Skin epidermis (tissue), 12 donors: ENCODE results near the gene CDHR1.

ENCODE experiments used
- H3K27ac ChIP-seq, 21 experiments: fragments of 200-600 bp; sonication (generic) in 11 of 21; one replicate each; pipeline ENCODE4 v1.5.0; 2020; ENCODE audit warnings: mild to moderate bottlenecking in 3 of 21, inconsistent platforms in 2 of 21, moderate library complexity in 2 of 21
- H3K4me3 ChIP-seq, 7 experiments: fragments of 200-600 bp; sonication (generic) in 2 of 7; one replicate each; pipeline ENCODE4 v1.5.0; 2020; ENCODE audit warnings: inconsistent platforms in 2 of 7, mild to moderate bottlenecking in 2 of 7, moderate library complexity in 1 of 7

CDHR1 gene

DNA sequence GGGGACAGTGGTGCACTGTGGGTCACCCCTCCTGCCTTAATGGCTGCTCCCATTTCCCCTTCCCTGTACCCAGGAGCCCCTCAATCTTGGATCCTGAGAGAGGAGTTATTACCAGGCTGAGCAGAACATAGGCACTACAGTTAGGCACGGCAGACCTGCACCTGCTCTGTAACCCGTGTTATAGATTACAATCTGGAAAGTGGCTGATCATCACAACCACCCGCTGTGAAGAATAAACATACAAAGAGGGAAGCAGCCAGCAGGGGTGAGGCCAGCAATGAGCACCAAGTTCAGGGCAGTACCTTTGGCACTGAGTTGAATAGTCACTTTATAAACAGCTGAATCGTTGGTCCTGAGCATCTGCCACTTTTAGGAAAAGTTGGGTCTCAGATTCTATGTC, 1.7 kb downstream of the CDHR1 start:
- no peak overlapping the region for H3K27ac ChIP-seq
- H3K4me3 ChIP-seq, result peak overlapping the region in 1 of 7 experiments; percentile 30

DNA sequence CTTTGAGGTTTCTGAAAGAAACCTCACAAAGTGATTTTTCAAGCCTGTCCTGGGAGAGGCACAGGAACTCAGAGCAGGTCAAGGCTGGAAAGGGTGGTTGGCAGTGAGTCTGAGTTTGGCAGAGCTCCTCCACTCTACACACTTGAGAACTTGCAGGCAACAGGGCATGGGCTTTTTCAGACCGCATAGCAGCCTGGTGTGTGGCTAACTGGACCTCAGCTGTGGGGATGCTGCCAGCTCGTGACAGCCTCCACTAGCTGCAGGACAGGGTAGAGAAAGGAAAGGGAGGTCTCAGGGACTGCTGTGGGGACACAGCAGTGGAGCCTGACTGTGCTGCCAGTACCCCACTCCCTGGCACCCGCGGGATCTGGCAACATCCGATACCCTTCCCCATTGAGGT, 2.6 kb downstream of the CDHR1 start:
- H3K27ac ChIP-seq, result no peak overlapping the region
- no peak overlapping the region for H3K4me3 ChIP-seq

DNA sequence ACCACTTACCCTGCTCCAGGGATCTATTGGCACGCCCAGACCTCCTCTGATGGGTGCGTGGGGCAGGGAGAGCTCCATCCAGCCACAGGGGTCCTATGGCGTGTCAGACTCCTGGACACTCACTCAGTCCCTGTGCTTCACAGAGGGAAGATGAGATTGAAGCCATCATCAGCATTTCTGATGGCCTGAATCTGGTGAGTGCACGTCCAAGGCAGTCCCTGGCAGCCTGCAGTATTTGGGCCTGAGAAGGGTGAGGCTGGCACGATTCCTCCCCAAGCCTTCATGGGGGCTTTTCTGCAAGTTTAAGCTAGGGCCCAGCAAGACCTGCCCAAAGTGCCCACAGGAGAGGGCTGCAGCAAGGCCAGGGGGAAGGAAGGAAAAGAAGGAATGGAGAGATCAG, 3.3 kb downstream of the CDHR1 start:
- no peak overlapping the region for H3K27ac ChIP-seq

DNA sequence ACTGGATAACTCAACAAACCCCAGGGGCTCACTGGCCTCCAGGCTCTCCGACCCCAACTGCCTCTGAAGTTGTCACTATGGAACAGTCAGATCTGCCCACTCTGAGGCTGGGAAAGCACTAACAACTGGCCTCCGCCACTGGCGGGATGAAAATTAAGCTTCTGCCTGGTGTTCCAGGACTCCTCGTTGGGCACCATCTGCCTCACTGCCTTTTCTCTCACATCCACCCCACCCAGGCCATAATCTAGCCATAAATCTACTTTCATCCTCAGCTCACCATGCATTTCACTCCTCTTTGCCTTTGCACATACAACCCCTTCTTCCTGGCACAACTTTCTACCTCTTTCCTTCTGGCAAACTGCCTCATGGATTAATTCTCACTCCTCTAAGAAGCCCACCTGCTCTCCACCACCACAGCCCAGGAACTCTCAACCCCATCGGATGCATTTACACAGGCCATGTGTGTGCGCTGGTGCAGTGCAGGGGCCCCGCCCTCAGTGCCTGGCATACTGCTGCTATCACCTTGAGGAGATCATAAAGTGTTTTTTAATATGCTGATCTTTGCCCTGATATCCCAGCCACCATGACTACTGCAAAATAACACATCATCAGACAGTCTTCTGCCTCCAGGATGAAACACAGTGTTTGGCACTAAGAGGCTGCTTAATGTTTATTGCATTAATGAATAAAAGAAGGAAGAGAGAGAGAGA, 4.0 kb downstream of the CDHR1 start:
- H3K27ac ChIP-seq, result no peak overlapping the region
- H3K4me3 ChIP-seq, result no peak overlapping the region

More for the DNA sequence above, 3.3 kb downstream of the CDHR1 start:
- H3K4me3 ChIP-seq, result no peak overlapping the region

DNA sequence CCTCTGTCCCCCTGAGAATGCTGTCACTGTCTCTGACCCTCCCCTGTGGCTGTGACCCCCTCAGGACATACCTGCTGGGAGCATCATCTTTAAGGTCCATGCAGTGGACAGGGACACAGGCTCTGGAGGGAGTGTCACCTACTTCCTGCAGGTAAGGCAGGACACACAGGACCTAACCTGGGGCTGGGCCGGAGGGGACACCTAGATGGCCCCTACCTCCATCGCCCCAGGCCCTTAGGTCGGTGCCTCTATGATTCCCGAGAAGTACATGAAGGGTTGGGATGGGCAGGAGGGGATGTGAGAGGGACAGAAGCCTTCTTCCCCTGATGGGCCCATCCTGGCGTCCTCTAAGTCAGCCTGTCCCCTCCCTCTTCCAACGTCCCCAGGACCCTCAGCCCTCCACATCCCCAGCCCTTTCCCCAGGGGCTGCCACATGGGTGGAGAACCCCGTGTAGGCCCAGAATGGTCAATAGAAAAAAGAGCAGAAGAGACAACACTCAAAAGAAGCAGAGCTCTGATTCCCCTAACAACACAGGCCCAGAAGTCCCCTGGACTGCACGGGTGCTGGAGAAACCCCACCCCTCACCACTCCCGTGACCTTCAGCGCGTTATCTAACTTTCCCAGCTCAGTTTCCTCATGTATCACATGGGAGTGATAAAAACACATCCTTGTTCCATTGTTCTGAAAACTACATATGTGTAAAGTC, 6.4 kb downstream of the CDHR1 start:
- Histone ChIP-seq H3K27ac (no peak overlapping the region), H3K4me3 (no peak overlapping the region)

DNA sequence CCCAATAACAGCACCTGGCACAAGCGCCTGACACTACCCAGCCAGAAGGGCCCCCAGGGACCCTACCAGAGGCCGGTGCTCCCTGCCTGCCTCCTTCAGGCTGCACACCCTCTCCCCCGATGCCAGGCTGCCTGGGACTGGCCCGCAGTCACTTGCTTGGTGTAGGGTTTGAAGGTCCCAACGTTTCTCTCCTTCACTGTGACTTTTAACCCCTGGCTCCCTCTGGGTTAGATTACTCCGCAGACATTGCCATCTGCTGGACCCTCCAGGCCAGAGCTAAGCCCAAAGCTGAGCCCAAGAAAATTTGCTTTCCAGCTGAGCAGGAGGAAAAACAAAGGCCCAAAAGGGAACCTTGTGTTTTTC, 6.9 kb downstream of the CDHR1 start:
- Histone ChIP-seq H3K27ac (no peak overlapping the region), H3K4me3 (no peak overlapping the region)

DNA sequence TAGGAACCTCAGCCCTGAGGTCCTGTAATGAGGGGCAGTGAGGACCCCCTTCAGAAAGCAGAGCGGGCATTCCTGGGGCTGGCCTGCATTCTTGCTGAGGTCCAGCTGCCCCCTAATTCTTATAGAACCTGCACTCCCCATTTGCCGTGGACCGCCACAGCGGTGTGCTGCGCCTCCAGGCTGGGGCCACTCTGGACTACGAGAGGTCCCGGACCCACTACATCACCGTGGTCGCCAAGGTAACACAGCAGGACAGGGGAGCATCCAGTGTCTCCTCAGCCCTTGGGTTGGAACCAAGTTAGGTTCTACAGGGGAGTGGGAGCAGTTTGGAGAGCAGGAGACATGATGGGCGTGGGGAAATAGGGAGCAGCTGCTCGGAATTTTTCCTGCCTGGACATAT, 7.3 kb downstream of the CDHR1 start:
- no peak overlapping the region for H3K4me3 ChIP-seq
- no peak overlapping the region for H3K27ac ChIP-seq

DNA sequence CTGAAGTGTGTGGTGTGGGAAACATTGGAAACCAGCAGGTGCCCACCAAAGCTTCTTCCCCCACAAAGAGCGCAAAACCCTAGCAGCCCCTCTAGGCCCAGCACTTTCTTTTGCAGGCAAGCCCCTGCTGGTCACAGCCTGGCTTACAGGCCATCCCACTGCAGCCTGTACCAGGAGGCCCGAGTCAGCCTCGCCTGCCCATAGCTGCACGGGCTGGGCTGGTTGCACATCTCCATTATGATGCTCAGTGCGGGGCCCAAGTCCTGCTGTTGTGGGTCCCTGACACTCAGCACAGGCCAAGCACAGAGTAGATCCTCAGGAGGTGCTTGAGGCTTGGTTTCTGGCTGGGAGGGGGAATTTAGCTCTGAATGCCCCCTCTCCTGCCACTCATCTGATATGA, 8.0 kb downstream of the CDHR1 start:
- Histone ChIP-seq H3K4me3 (no peak overlapping the region), H3K27ac (no peak overlapping the region)

DNA sequence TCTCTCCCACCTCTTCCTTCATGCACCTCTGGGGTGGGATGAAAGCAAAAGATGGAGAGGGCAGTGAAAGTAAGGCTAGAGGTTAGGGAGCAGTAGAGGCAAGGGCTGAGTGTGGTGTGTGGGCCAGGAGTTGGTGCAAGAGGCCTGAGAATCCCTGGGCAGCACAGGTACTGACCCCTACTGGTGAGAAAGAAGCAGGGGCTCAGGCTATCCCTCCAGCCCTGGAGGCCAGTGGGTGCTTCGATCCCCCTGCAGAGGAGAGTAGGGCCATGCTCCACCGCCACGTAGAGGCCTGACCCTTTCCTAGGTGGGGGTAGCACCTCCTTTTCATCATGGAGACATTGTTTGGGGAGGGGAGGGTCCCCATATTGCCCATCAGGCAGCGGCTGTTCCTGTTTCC, 9.8 kb downstream of the CDHR1 start:
- Histone ChIP-seq H3K27ac (no peak overlapping the region), H3K4me3 (no peak overlapping the region)

DNA sequence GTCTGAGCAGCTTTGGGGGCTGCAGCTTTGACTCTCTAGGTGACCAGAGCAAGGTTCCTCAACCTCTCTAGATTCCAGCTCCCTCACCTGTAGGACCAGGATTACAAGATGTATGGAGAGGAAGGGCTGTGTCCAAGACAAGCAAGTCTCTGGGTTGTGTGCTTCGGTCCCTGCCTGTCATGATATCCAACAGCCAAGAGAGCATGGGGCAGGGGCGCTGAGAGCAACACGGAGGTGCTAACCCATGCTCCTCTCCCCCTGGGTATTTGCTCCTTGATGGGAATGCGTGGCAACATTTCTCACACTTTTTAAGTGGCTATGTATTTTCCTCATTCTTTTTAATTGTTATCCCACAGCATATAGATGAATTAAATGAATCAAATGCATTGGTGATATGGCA, 10.3 kb downstream of the CDHR1 start:
- H3K4me3 ChIP-seq, result no peak overlapping the region
- no peak overlapping the region for H3K27ac ChIP-seq

DNA sequence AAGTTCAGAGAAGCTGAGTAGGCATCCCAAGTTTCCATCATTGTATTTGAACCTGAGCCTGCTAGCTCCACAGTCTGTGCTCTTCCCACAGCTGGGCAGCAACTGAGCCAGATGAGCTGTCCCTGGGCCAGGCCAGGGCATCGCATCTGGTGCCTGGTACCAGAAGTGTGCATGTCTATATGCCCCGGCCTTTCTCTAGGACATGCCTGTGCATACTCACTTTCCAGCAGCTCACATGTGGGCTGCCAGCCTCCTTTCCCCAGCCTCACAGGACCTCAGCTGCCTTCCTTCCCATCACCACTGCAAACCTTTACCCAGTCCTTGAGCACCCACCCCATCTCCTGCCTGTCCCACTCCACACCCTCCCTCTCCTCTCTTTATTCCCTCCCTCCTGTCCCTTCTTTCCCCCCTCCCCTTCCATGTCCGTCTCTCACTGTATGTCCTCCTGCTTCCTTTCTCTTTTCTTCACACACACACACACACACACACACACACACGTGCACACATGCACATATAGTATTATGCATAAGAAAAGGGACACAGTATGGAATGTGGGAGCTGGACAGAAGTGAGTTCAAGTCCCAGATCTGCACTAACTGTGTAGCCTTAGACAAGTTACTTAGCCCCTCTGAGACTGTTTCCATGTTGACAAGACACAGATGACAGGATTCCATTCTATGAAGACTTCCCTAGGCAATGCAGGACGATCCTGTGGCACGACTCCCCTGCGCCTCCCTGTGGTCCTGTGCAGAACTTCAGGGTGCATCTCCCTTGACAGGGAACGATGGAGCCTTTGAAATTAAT, 10.9 kb downstream of the CDHR1 start:
- Histone ChIP-seq H3K4me3 (no peak overlapping the region), H3K27ac (no peak overlapping the region)

DNA sequence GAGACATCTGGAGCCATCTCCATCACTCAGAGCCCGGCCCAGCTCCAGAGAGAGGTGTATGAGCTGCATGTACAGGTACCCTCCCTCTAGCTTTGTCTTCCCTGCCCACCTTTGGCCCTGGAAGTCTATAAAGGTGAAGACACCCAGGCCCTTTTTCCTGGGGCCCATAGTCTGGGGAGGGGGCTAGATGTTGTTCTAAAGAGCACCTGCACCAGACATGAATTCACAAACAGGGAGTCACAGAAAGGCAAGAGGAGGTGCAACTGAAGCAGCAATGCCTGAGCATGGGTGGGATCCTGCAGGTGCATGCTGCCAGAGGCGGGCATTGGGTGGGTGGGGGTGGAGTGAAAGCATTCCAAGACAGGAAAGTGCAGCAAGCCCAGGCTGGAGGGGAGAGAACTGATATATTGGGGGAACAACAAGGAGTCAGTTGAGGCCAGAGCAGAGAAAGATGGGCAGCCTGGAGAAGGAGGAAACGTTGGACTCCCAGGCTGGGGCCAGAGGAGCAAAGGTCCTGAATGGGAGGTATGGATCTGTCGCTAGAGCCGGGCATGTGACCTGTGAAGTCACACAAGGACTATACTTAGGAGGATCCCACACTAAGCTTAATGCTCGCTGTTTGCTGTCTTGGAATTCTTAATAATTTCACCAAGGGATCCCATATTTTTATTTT, 11.7 kb downstream of the CDHR1 start:
- Histone ChIP-seq H3K4me3 (no peak overlapping the region), H3K27ac (no peak overlapping the region)

DNA sequence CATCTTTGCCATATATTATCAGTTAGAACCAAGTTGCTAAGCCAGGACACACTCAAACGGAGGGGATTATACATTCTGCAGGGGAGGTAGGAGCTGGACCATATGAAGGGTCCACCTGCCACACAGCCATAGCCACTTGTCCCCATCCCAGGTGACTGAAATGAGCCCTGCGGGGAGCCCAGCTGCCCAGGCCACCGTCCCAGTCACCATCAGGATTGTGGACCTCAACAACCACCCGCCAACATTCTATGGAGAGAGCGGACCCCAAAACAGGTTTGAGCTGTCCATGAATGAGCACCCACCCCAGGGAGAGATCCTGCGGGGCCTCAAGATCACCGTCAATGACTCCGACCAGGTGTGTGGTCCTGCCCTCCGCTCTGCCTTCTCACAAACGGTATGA, 13.7 kb downstream of the CDHR1 start:
- H3K4me3 ChIP-seq, result no peak overlapping the region
- H3K27ac ChIP-seq, result no peak overlapping the region

DNA sequence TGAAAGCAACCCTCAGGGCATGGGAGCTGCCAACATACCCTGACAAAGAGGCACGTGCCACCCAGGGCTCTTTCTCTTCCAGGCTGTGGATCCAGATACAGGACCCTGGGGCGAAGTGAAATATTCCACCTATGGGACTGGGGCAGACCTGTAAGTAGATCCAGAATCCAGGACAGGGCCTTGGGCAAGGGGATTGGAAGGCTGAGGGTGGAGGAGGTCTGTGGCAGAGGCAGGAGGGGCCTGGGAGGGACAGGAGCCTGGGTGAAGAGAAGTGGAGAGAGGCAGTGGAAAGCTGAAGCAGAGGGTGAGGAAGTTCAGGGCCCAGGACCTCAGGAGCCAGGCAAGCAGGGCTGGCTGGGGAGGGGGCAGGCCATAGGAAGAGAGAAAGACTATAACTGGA, 17.2 kb downstream of the CDHR1 start:
- Histone ChIP-seq H3K27ac (no peak overlapping the region), H3K4me3 (no peak overlapping the region)

DNA sequence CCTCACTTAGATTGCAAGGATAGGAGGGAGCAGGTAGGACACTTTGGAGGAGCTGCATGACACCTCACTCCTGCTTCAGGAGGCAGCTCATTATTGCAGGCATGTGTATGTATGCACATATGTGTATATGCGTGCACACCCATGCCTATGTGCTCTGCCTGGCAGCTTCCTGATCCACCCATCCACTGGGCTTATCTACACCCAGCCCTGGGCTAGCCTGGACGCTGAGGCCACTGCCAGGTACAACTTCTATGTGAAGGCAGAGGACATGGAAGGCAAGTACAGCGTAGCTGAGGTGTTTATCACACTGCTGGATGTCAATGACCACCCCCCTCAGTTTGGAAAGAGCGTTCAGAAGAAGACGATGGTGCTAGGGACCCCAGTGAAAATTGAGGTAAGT, 17.7 kb downstream of the CDHR1 start:
- Histone ChIP-seq H3K4me3 (no peak overlapping the region), H3K27ac (no peak overlapping the region)

DNA sequence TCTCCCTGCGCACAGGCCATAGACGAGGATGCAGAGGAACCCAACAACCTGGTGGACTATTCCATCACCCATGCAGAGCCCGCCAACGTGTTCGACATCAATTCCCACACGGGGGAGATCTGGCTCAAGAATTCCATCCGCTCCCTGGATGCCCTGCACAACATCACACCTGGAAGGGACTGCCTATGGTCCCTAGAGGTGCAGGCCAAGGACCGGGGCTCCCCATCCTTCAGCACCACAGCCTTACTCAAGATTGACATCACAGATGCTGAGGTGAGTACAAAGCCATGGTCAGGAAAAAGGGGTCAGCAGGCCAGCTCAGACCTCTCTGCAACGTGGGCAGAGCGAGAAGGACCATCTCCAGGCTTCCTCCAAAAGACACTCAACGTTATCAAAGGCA, 18.7 kb downstream of the CDHR1 start:
- Histone ChIP-seq H3K27ac (no peak overlapping the region), H3K4me3 (no peak overlapping the region)

DNA sequence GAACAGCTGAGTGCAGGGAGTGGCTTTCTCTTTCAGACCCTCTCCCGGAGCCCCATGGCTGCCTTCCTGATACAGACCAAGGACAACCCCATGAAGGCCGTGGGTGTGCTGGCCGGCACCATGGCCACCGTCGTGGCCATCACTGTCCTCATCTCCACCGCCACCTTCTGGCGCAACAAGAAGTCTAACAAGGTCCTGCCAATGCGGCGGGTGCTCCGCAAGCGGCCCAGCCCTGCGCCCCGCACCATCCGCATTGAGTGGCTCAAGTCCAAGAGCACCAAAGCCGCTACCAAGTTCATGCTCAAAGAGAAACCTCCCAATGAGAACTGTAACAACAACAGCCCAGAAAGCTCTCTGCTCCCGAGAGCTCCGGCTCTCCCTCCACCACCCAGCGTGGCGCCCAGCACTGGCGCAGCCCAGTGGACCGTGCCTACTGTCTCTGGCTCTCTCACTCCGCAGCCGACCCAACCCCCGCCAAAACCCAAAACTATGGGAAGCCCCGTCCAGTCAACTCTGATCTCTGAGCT, 19.8 kb downstream of the CDHR1 start:
- Histone ChIP-seq H3K4me3 (no peak overlapping the region), H3K27ac (no peak overlapping the region)

DNA sequence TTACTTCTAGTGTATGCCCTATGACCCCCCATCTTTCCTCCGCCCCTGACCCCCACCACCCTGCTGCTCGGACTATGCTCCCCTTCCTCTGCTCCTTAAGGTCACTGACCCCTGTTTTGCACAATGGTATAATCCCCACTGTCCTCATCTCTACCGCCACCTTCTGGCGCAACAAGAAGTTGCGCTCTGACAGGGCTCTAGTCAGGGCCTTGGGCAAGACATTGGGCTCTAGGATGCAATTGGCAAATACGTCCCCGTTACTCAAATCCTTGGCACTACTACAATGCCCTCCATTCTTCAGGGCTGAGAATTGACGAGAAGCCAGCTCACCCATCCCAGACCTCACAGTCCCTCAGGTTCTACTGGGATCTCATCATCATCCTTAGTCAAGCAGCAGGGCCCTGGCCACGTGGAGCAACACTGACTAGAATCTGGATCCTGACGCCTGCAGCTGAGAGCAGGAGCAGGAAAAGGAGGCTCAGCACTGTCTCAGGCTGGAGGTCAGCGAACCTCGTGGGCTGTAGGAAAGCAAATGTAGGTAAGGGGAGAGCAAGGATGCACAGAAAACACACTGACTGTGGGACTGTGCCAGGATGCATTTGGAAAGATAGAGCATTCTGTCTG, 20.4 kb downstream of the CDHR1 start:
- H3K4me3 ChIP-seq, result no peak overlapping the region
- no peak overlapping the region for H3K27ac ChIP-seq

DNA sequence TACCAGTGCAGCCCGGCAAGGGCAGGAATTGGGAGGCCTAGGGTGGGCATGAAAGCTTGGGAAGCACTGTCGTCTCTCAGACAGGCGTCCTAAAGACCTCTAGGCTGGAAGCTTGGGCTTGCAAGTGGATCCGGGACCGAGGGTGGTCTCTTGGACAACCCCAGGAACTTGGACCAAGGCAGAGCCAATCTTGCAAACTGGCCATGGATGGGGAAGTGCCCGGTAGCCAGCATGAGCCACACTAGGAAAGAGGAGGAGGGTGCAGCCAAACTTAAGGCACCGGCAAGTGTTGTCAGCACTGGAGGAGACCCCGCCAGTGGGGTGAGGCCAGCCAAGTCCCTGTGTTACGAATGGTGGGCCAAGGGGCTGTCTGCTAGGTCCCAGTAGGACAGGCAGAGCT, 22.5 kb downstream of the CDHR1 start:
- no peak overlapping the region for H3K27ac ChIP-seq
- H3K4me3 ChIP-seq, result no peak overlapping the region

DNA sequence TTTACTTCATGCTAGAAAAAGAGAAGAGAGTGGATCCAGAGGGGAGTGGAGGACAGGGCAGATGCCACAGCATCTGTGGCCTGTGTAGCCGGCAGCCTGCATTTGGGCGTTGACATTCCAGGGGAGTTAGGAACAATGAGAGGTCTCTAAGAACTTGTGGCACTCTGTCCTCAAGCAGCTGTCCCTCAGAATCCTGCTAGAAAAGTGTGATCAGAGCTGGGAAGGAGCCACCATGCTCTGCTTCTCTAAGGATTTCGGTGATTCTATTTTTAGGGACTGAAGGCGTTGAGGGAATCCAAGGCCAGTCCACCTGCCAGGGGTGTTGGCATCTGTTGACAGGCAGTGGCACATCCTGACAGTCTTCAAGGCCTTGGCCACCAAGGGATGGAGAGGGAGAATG, 23.4 kb downstream of the CDHR1 start:
- H3K27ac ChIP-seq, result no peak overlapping the region

More for the DNA sequence above, 23.4 kb downstream of the CDHR1 start:
- no peak overlapping the region for H3K4me3 ChIP-seq
